PFSK-1 (cell line): ENCODE measurements around the gene DDX25.

Source experiments
- POLR2AphosphoS5 ChIP-seq: IDR thresholded peaks from 2 replicates; pipeline ENCODE4 v1.6.1; 2012; ENCODE audit warnings: low read depth, mild to moderate bottlenecking, control low read depth, low read length, moderate library complexity
- TAF1 ChIP-seq: IDR thresholded peaks from 2 replicates; pipeline ENCODE4 v1.6.1; 2012; ENCODE audit warnings: low read length, control low read depth, borderline replicate concordance; ENCODE audit not compliant: insufficient read depth
- TF ChIP-seq, protein P1 (sequence below), 2 experiments: IDR thresholded peaks; 2 replicates each; pipeline versions ENCODE4 v1.6.1 to v1.8.0; 2011 to 2012; ENCODE audit warnings: low read depth in 2 of 2, low read length in 2 of 2, control low read depth in 1 of 2, inconsistent platforms in 1 of 2, mild to moderate bottlenecking in 1 of 2, moderate library complexity in 1 of 2; ENCODE audit not compliant: insufficient read depth in 1 of 2

DNA sequence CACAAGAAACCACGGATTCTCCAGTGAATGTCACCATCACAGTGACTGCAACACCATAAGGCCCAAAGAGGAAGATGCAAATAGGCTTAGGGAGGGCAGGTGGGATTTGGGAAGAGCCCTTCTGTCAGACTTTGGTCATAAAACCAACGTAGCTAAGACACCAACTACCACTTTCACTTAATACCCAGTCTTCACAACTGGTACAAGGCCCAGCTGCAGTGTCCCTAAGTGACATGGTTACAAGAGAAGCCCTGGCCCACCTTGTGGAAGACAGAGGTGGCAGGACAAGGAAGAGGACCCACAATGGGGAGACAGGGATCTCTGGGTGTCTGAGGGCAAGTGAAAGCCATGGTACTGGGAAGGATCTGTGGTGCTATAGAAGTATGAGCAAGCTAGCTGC is 51.5 kb downstream of the DDX25 start:
- TF ChIP-seq POLR2AphosphoS5 (no peak), TAF1 (no peak)
- TF ChIP-seq, protein P1, sequence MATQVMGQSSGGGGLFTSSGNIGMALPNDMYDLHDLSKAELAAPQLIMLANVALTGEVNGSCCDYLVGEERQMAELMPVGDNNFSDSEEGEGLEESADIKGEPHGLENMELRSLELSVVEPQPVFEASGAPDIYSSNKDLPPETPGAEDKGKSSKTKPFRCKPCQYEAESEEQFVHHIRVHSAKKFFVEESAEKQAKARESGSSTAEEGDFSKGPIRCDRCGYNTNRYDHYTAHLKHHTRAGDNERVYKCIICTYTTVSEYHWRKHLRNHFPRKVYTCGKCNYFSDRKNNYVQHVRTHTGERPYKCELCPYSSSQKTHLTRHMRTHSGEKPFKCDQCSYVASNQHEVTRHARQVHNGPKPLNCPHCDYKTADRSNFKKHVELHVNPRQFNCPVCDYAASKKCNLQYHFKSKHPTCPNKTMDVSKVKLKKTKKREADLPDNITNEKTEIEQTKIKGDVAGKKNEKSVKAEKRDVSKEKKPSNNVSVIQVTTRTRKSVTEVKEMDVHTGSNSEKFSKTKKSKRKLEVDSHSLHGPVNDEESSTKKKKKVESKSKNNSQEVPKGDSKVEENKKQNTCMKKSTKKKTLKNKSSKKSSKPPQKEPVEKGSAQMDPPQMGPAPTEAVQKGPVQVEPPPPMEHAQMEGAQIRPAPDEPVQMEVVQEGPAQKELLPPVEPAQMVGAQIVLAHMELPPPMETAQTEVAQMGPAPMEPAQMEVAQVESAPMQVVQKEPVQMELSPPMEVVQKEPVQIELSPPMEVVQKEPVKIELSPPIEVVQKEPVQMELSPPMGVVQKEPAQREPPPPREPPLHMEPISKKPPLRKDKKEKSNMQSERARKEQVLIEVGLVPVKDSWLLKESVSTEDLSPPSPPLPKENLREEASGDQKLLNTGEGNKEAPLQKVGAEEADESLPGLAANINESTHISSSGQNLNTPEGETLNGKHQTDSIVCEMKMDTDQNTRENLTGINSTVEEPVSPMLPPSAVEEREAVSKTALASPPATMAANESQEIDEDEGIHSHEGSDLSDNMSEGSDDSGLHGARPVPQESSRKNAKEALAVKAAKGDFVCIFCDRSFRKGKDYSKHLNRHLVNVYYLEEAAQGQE (IDR thresholded peaks at IDR 0.05; ENCODE audit: insufficient read depth in 1 of 2, low read depth in 2 of 2, low read length in 2 of 2), result no peak
